GM12878 (cell line): ENCODE data around the gene DAB2IP. TPM values are rescaled to one million over a fixed set of nuclear protein-coding genes. Genes with fewer than 3 reads are reported as not detected.
A peak's percentile ranks its signal among the peaks of the same experiment; 100 is the strongest.

Source experiments
- ATAC-seq: fragments of 200-7000 bp; cut with Tn5 transposase; 3 replicates; pipeline ENCODE4 v1.9.1; 2020; ENCODE audit warnings: mild to moderate bottlenecking, moderate library complexity
- BruUV-seq: library from RNA; stranded (reverse); fragments of 400-500 nt; replicated peaks from 2 replicates; lab custom pipeline; 2021; lab: Mats Ljungman, UMichigan
- CTCF ChIA-PET: fragments of 300-600 bp; sonication (Branson Sonifier 250); formaldehyde crosslinking; extraction: SDS; loops from one replicate; lab custom pipeline; 2021; ENCODE audit warnings: inconsistent platforms; lab: Yijun Ruan, JAX
- POLR2A ChIA-PET: fragments of 350-600 bp; formaldehyde crosslinking; extraction: SDS; loops from one replicate; lab custom pipeline; 2021; ENCODE audit warnings: inconsistent platforms; lab: Charles Lee
- RAD21 ChIA-PET: fragments of 300-600 bp; sonication (Branson Sonifier 250); formaldehyde crosslinking; loops from one replicate; lab custom pipeline; 2023; ENCODE audit warnings: antibody characterized with exemption; ENCODE audit not compliant: unreplicated experiment; lab: Charles Lee
- SMC1A ChIA-PET: fragments of 300-600 bp; sonication (Branson Sonifier 250); formaldehyde crosslinking; loops from one replicate; lab custom pipeline; 2023; ENCODE audit not compliant: unreplicated experiment, uncharacterized antibody; lab: Charles Lee
- DNase-seq: peaks from one replicate; pipeline ENCODE4 v3.0.0-alpha.2; 2011; ENCODE audit warnings: low read depth, low spot score
- FAIRE-seq: peaks from 3 replicates; lab custom pipeline; 2011; peaks lifted over from hg19 to GRCh38; lab: Jason Lieb, UNC
- H2AFZ ChIP-seq: 2 replicates; pipeline ENCODE4 v1.6.0; 2011; ENCODE audit warnings: low read depth, low read length, control low read depth; ENCODE audit not compliant: control insufficient read depth
- H3K27ac ChIP-seq: 2 replicates; pipeline ENCODE4 v1.5.1; 2011; ENCODE audit warnings: control low read depth; ENCODE audit not compliant: control insufficient read depth, insufficient read depth
- H3K27me3 ChIP-seq, 2 experiments: replicated peaks in 1 of 2; 2 replicates each; pipeline versions ENCODE4 v1.6.0 to v1.6.1; 2011; ENCODE audit warnings: low read length in 1 of 2; ENCODE audit not compliant: control insufficient read depth in 2 of 2, insufficient read depth in 2 of 2
- H3K36me3 ChIP-seq, 2 experiments: 2 replicates each; pipeline ENCODE4 v1.5.1; 2011; ENCODE audit warnings: low read length in 1 of 2; ENCODE audit not compliant: control insufficient read depth in 2 of 2, insufficient read depth in 2 of 2
- H3K4me1 ChIP-seq: 2 replicates; pipeline ENCODE4 v1.6.1; 2011; ENCODE audit warnings: mild to moderate bottlenecking, low read length, moderate library complexity, mixed read lengths; ENCODE audit not compliant: control insufficient read depth, insufficient read depth
- H3K4me2 ChIP-seq: 2 replicates; pipeline ENCODE4 v1.6.0; 2011; ENCODE audit warnings: control low read depth; ENCODE audit not compliant: control insufficient read depth, insufficient read depth
- H3K4me3 ChIP-seq: fragments of 200-600 bp; sonication (generic); 2 replicates; pipeline ENCODE4 v1.5.1; 2016
- H3K79me2 ChIP-seq: 2 replicates; pipeline ENCODE4 v1.6.0; 2011; ENCODE audit warnings: low read length; ENCODE audit not compliant: control insufficient read depth, insufficient read depth
- H3K9ac ChIP-seq: 2 replicates; pipeline ENCODE4 v1.8.0; 2011; ENCODE audit warnings: low read length, control low read depth, mixed read lengths; ENCODE audit not compliant: control insufficient read depth, insufficient read depth
- H3K9me3 ChIP-seq: replicated peaks from 3 replicates; pipeline ENCODE4 v1.5.1; 2011; ENCODE audit warnings: mild to moderate bottlenecking, low read length; ENCODE audit not compliant: control insufficient read depth, insufficient read depth
- H4K20me1 ChIP-seq: 2 replicates; pipeline ENCODE4 v1.6.0; 2011; ENCODE audit not compliant: control insufficient read depth, insufficient read depth
- ESRRA ChIP-seq: IDR thresholded peaks from 2 replicates; pipeline ENCODE4 v1.6.1; 2012; ENCODE audit warnings: mild to moderate bottlenecking, low read length, improper control_type of control experiment
- KDM1A ChIP-seq: fragments of 200-600 bp; sonication (generic); IDR thresholded peaks from 2 replicates; pipeline ENCODE4 v1.6.1; 2016; ENCODE audit warnings: borderline replicate concordance
- SPI1 ChIP-seq: IDR thresholded peaks from 2 replicates; pipeline ENCODE4 v1.6.1; 2011; ENCODE audit warnings: low read depth, mild to moderate bottlenecking, low read length, moderate library complexity, borderline replicate concordance; ENCODE audit not compliant: insufficient read depth
- SUZ12 ChIP-seq: fragments of 200-600 bp; sonication (generic); IDR thresholded peaks from one replicate; pipeline ENCODE4 v1.6.1; 2018; ENCODE audit warnings: antibody characterized with exemption, mild to moderate bottlenecking; ENCODE audit not compliant: unreplicated experiment
- WGBS: methylation state at CpG from one replicate; pipeline ENCODE4 v1.1.6; 2016; ENCODE audit warnings: low lambda C conversion rate; ENCODE audit not compliant: insufficient replicate concordance, insufficient coverage; ENCODE audit errors: missing lambda C conversion rate; 5-methylcytosine and 5-hydroxymethylcytosine counted together
- in situ Hi-C: fragments of 300-500 bp; cut with MboI; formaldehyde crosslinking; loops from 9 replicates; pipeline ENCODE4 v1.14.3; 2018; ENCODE audit warnings: mixed read lengths
- intact Hi-C: fragments of 100-400 bp; cut with micrococcal nuclease; formaldehyde crosslinking; loops from one replicate; pipeline ENCODE4 v1.14.2; 2022; ENCODE audit not compliant: unreplicated experiment
- polyA plus RNA-seq, 11 experiments: library from polyadenylated mRNA; depleted of rRNA in 4 of 11; unstranded in 6 of 11; stranded (reverse) in 5 of 11; fragments of >200 nt; fragmentation: Nextera tagmentation in 4 of 11; fragmentation: Illumina TruSeq in 1 of 11; extraction: Ambion mirVana in 4 of 11; extraction: Trizol in 1 of 11; gene quantifications; 1 replicate in 1 of 11; 2 replicates in 10 of 11; pipeline versions ENCODE4 v1.2.1 to v1.2.3, GENCODE V29; 2011 to 2016; ENCODE audit warnings: inconsistent platforms in 2 of 11, missing spikeins in 2 of 11, low read depth in 1 of 11
- total RNA-seq, 4 experiments: library from RNA; depleted of rRNA in 3 of 4; stranded (reverse); fragments of >200 nt in 3 of 4; fragmentation: Illumina TruSeq in 1 of 4; extraction: Trizol in 1 of 4; gene quantifications; 2 replicates each; pipeline versions ENCODE4 v1.2.1 to v1.2.3, GENCODE V29; 2013 to 2021
- TF ChIP-seq, protein P1 (sequence below), 3 experiments: IDR thresholded peaks in 2 of 3; conservative IDR thresholded peaks in 1 of 3; 2 replicates each; pipeline ENCODE4 v1.5.1; 2011; ENCODE audit warnings: low read depth in 3 of 3, low read length in 3 of 3, mild to moderate bottlenecking in 3 of 3, control low read depth in 2 of 3, moderate library complexity in 2 of 3, inconsistent platforms in 1 of 3, mixed read lengths in 1 of 3; ENCODE audit not compliant: control insufficient read depth in 2 of 3, insufficient read depth in 1 of 3; ENCODE audit errors: extremely low read depth in 1 of 3

The DAB2IP gene
- total and polyA plus RNA-seq, 10 of the 15 experiments (the other 5 are each of a cell fraction or from before 2014, with no cell fraction given): 0.03 to 0.38 (median 0.14) TPM; not detected in 6

DNA sequence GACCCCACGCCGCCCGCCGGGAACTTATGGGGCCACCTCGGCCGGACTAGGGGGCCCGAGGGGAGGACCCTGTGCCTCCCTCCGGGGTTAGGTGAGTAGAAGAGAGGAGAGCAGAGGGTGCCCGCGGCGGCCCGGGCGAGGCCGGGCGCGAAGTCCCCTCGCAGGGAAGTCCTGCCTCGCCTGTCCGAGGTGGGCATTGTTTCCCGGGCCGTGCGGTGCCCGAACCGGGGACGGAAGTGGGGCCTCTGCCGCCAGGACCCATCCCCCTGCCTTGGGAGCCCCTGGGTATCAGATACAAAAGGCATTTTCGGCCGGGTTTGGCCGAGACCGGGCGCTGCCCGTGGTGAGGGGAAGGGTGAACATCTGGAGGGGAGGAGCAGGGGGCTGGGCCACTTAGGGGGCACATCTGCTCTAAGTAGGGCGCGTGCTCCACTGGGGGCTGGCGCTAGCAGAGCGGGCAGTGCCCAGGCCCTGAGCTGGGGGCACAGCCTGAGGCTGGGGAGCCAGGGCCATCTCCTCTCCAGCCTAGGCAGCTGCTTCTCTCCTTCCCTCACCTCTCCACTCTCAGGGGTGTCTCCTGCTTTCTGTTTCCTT lies 48.2 kb downstream of the DAB2IP start:
- no peaks in the 10 kb centered on the region for H3K9me3 ChIP-seq
- peaks cover 7 to 21% of the 10 kb centered on the region in 2 experiments for H3K27me3 ChIP-seq
- POLR2A ChIA-PET: no interaction called here
- no peak overlapping the region for H2AFZ ChIP-seq
- CTCF ChIA-PET: no interaction called here
- peak overlapping the region; percentile 42 for H3K4me2 ChIP-seq
- DNase-seq (no peak), FAIRE-seq (no peak), ATAC-seq (peak; percentile 27)
- SMC1A ChIA-PET: no interaction called here
- 9% methylated on average over 31 of the region's 36 CpGs for WGBS
- H3K79me2 ChIP-seq: no peaks in the 10 kb centered on the region
- H3K36me3 ChIP-seq: no peaks in the 10 kb centered on the region
- no peak overlapping the region for H3K27ac ChIP-seq
- H3K4me3 ChIP-seq: no peak overlapping the region
- in situ Hi-C loops (no loop called here), intact Hi-C loops (no loop called here)
- H4K20me1 ChIP-seq: no peaks in the 10 kb centered on the region; the same call in 1 of the 2 replicates
- H3K4me1 ChIP-seq: no peaks in the 10 kb centered on the region; the same call in 1 of the 2 replicates
- H3K9ac ChIP-seq: no peak overlapping the region
- no TSS peak for BruUV-seq
- TF ChIP-seq ESRRA: no peak
- TF ChIP-seq SUZ12: peak; percentile 5
- RAD21 ChIA-PET: no interaction called here

DNA sequence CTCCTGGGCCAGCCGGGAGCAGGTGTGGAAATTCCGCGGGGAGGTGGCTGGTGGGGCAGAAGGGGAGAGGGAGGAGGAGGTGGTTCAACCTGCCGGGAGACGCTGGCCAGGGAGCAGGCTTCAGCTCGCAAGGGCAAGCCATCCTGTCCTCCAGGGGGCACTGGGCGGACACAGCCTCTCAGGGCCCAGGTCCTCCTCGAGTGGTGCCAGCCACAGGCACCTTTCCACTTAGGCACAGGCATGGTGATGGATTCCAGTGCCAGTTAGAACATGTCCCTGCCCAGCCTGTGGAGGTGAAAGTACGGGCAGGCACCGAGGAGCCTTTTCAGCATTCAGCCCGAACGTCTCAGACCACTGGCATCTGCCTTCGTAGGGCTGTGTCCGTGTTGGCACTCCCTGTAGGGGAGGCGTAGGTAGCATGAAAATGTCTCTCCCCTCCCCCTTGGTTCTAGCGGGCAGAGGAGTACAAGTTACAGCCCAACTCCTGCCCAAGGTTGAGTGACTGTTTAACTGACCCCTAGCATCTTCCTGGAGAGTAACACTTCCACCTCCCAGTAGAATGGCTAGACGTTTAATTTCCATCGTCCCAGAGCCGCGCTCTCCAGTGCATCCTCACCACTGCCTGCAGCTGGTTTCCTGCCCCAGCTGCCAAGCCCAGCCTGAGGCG lies 48.9 kb downstream of the DAB2IP start:
- peak; percentile 62 for ATAC-seq
- in situ Hi-C loops (no loop called here), intact Hi-C loops (no loop called here)
- no peak for DNase-seq
- Histone ChIP-seq H3K9me3 (no peaks in the 10 kb centered on the region), H3K27me3 (peaks cover 7 to 21% of the 10 kb centered on the region in 2 experiments), H3K27ac (no peak overlapping the region), H3K36me3 (no peaks in the 10 kb centered on the region), H3K79me2 (no peaks in the 10 kb centered on the region), H3K4me2 (no peak overlapping the region), H3K4me1 (no peaks in the 10 kb centered on the region; the same call in 1 of the 2 replicates), H3K4me3 (no peak overlapping the region), H2AFZ (no peak overlapping the region), H4K20me1 (no peaks in the 10 kb centered on the region; the same call in 1 of the 2 replicates), H3K9ac (no peak overlapping the region)
- TF ChIP-seq, protein P1, sequence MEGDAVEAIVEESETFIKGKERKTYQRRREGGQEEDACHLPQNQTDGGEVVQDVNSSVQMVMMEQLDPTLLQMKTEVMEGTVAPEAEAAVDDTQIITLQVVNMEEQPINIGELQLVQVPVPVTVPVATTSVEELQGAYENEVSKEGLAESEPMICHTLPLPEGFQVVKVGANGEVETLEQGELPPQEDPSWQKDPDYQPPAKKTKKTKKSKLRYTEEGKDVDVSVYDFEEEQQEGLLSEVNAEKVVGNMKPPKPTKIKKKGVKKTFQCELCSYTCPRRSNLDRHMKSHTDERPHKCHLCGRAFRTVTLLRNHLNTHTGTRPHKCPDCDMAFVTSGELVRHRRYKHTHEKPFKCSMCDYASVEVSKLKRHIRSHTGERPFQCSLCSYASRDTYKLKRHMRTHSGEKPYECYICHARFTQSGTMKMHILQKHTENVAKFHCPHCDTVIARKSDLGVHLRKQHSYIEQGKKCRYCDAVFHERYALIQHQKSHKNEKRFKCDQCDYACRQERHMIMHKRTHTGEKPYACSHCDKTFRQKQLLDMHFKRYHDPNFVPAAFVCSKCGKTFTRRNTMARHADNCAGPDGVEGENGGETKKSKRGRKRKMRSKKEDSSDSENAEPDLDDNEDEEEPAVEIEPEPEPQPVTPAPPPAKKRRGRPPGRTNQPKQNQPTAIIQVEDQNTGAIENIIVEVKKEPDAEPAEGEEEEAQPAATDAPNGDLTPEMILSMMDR (IDR thresholded peaks at IDR 0.05 in 2 of 3, conservative IDR thresholded peaks at IDR 0.05 in 1 of 3; ENCODE audit: control insufficient read depth in 2 of 3, extremely low read depth in 1 of 3, insufficient read depth in 1 of 3, low read depth in 3 of 3, low read length in 3 of 3): 0 out of 6 replicates have a peak, but pooled peaks of 2 of the 3 experiments have one; percentile 10 to 36
- TF ChIP-seq SPI1: no peak
- TF ChIP-seq KDM1A: no peak
- 20% methylated on average over 18 of the region's 21 CpGs for WGBS
- ChIA-PET SMC1A (no interaction called here), RAD21 (no interaction called here), CTCF (no interaction called here), POLR2A (no interaction called here)
- no peak for FAIRE-seq
- no TSS peak for BruUV-seq
